Fibroblast of lung (primary cell): ENCODE results near the gene TTC39B. TPM values are rescaled to one million over a fixed set of nuclear protein-coding genes. Genes with fewer than 3 reads are reported as not detected.

Experiments
- DNase-seq, 2 donors: peaks; one replicate each; pipeline versions ENCODE4 v3.0.0 to v3.0.0-alpha.2; 2010; ENCODE audit warnings: low read depth in 2 of 2
- H2AFZ ChIP-seq: 2 replicates; pipeline ENCODE4 v1.5.1; 2012; ENCODE audit warnings: low read length, control low read depth, inconsistent platforms
- H3K27ac ChIP-seq: 2 replicates; pipeline ENCODE4 v1.5.1; 2011; ENCODE audit warnings: low read length, control low read depth; ENCODE audit not compliant: insufficient read depth
- H3K27me3 ChIP-seq: 2 replicates; pipeline ENCODE4 v1.5.1; 2011; ENCODE audit warnings: mild to moderate bottlenecking, low read length; ENCODE audit not compliant: control insufficient read depth, insufficient read depth
- H3K36me3 ChIP-seq: 2 replicates; pipeline ENCODE4 v1.5.1; 2011; ENCODE audit warnings: low read length; ENCODE audit not compliant: control insufficient read depth, insufficient read depth
- H3K4me1 ChIP-seq: 2 replicates; pipeline ENCODE4 v1.5.1; 2011; ENCODE audit warnings: low read length; ENCODE audit not compliant: control insufficient read depth, insufficient read depth; ENCODE audit errors: extremely low read depth
- H3K4me2 ChIP-seq: 2 replicates; pipeline ENCODE4 v1.5.1; 2011; ENCODE audit warnings: low read length, control low read depth; ENCODE audit not compliant: insufficient read depth; ENCODE audit errors: extremely low read depth
- H3K4me3 ChIP-seq, 4 experiments: fragments of 200-600 bp in 1 of 4; sonication (generic) in 1 of 4; replicated peaks in 1 of 4; 2 replicates each; pipeline ENCODE4 v1.5.1; 2011 to 2016; ENCODE audit warnings: low read length in 4 of 4, low read depth in 3 of 4, mild to moderate bottlenecking in 3 of 4, control low read depth in 2 of 4, inconsistent platforms in 1 of 4, mixed read lengths in 1 of 4; ENCODE audit not compliant: insufficient read depth in 1 of 4; ENCODE audit errors: control extremely low read depth in 1 of 4
- H3K79me2 ChIP-seq: 2 replicates; pipeline ENCODE4 v1.5.1; 2012; ENCODE audit warnings: mild to moderate bottlenecking, low read length, inconsistent platforms; ENCODE audit not compliant: control insufficient read depth, insufficient read depth
- H3K9ac ChIP-seq: 2 replicates; pipeline ENCODE4 v1.5.1; 2011; ENCODE audit warnings: mild to moderate bottlenecking, low read length, control low read depth; ENCODE audit not compliant: insufficient read depth
- H3K9me3 ChIP-seq: 2 replicates; pipeline ENCODE4 v1.5.1; 2012; ENCODE audit warnings: low read depth, low read length; ENCODE audit not compliant: control insufficient read depth, insufficient read depth
- H4K20me1 ChIP-seq: 2 replicates; pipeline ENCODE4 v1.5.1; 2011; ENCODE audit warnings: low read length; ENCODE audit not compliant: control insufficient read depth, insufficient read depth; ENCODE audit errors: extremely low read depth
- EZH2 ChIP-seq: IDR thresholded peaks from 2 replicates; pipeline ENCODE4 v1.5.1; 2012; ENCODE audit warnings: low read length, control low read depth, mild to moderate bottlenecking; ENCODE audit errors: missing control alignments
- polyA plus RNA-seq, 2 donors: library from polyadenylated mRNA; depleted of rRNA in 1 of 2; stranded (reverse) in 1 of 2; unstranded in 1 of 2; fragments of >200 nt; gene quantifications; 2 replicates each; pipeline ENCODE4 v1.2.1, GENCODE V29; 2011 to 2012; ENCODE audit warnings: missing spikeins in 1 of 2
- total RNA-seq: library from RNA; depleted of rRNA; stranded (reverse); fragments of >200 nt; gene quantifications from 2 replicates; pipeline ENCODE4 v1.2.1, GENCODE V29; 2014
- TF ChIP-seq, protein P1 (sequence below), 2 donors: IDR thresholded peaks in 1 of 2; conservative IDR thresholded peaks in 1 of 2; 1 replicate in 1 of 2; 2 replicates in 1 of 2; pipeline ENCODE4 v1.5.1; 2011 to 2012; ENCODE audit warnings: low read length in 2 of 2, control low read depth in 1 of 2, inconsistent platforms in 1 of 2, low read depth in 1 of 2, mild to moderate bottlenecking in 1 of 2

TTC39B gene
- total and polyA plus RNA-seq, 2 donors (not counting 1 experiment from before 2014, with no cell fraction given) = 6.2 to 16.8 TPM

- DNase-seq = no peak
- Histone ChIP-seq H3K36me3 (no peaks in the 10 kb centered on the region), H4K20me1 (no peaks in the 10 kb centered on the region), H2AFZ (no peak overlapping the region), H3K4me1 (peaks cover 14% of the 10 kb centered on the region), H3K4me2 (no peak overlapping the region), H3K9ac (no peak overlapping the region), H3K4me3 (no peak overlapping the region), H3K27ac (no peak overlapping the region), H3K79me2 (no peaks in the 10 kb centered on the region), H3K27me3 (no peaks in the 10 kb centered on the region), H3K9me3 (no peaks in the 10 kb centered on the region)
- TF ChIP-seq EZH2 = no peak
- TF ChIP-seq, protein P1, sequence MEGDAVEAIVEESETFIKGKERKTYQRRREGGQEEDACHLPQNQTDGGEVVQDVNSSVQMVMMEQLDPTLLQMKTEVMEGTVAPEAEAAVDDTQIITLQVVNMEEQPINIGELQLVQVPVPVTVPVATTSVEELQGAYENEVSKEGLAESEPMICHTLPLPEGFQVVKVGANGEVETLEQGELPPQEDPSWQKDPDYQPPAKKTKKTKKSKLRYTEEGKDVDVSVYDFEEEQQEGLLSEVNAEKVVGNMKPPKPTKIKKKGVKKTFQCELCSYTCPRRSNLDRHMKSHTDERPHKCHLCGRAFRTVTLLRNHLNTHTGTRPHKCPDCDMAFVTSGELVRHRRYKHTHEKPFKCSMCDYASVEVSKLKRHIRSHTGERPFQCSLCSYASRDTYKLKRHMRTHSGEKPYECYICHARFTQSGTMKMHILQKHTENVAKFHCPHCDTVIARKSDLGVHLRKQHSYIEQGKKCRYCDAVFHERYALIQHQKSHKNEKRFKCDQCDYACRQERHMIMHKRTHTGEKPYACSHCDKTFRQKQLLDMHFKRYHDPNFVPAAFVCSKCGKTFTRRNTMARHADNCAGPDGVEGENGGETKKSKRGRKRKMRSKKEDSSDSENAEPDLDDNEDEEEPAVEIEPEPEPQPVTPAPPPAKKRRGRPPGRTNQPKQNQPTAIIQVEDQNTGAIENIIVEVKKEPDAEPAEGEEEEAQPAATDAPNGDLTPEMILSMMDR (conservative IDR thresholded peaks at IDR 0.05 in 1 of 2, IDR thresholded peaks at IDR 0.05 in 1 of 2; ENCODE audit: low read depth in 1 of 2, low read length in 2 of 2) = no peak
These were observed 12.4 kb downstream of the TTC39B start for GRCh38 chr9:15294604-15295003.

GRCh38 chr9:15293804-15294316, 13.2 kb downstream of the TTC39B start:
- TF ChIP-seq EZH2 = no peak
- TF ChIP-seq, protein P1 (conservative IDR thresholded peaks at IDR 0.05 in 1 of 2, IDR thresholded peaks at IDR 0.05 in 1 of 2; ENCODE audit: low read depth in 1 of 2, low read length in 2 of 2) = no peak
- Histone ChIP-seq H3K9ac (no peak overlapping the region), H3K79me2 (no peaks in the 10 kb centered on the region), H3K27ac (peak overlapping the region; percentile 26), H2AFZ (peak overlapping the region; percentile 35), H3K9me3 (no peaks in the 10 kb centered on the region), H3K4me3 (no peak overlapping the region), H3K27me3 (no peaks in the 10 kb centered on the region), H3K4me2 (peak overlapping the region; percentile 56), H3K36me3 (no peaks in the 10 kb centered on the region), H3K4me1 (peaks cover 14% of the 10 kb centered on the region), H4K20me1 (no peaks in the 10 kb centered on the region)
- peak in 1 of 2 donors; percentile 54 for DNase-seq

- Histone ChIP-seq H3K4me2 (no peak overlapping the region), H4K20me1 (no peaks in the 10 kb centered on the region), H3K36me3 (no peaks in the 10 kb centered on the region), H2AFZ (no peak overlapping the region), H3K27ac (no peak overlapping the region), H3K9me3 (no peaks in the 10 kb centered on the region), H3K27me3 (no peaks in the 10 kb centered on the region), H3K79me2 (no peaks in the 10 kb centered on the region), H3K4me1 (peaks cover 14% of the 10 kb centered on the region), H3K9ac (no peak overlapping the region), H3K4me3 (no peak overlapping the region)
- DNase-seq = no peak
- no peak for TF ChIP-seq EZH2
- TF ChIP-seq, protein P1 (conservative IDR thresholded peaks at IDR 0.05 in 1 of 2, IDR thresholded peaks at IDR 0.05 in 1 of 2; ENCODE audit: low read depth in 1 of 2, low read length in 2 of 2) = no peak
These were observed 13.9 kb downstream of the TTC39B start for GRCh38 chr9:15293084-15293483.
